ENCODE measurements around the gene RALGAPA2.

The RALGAPA2 gene

DNA sequence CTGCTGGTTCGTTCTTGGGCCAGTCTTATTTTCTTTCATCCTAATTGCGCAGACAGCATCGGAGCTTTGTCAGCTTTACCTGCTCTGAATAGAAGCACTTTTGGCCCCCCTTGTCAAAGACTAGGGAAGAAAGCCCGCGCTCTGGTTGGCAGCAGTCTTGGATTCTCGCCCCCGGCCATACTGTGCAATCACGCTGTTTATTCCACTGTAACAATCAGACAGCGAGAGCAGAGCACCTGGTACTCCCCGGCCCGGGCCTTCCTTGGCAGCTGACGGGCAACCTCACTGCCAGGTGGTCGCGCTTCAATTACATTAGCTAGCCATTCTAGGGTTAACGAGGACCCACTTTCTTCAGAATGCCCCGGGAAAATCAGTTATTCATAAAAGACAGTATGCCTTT lies 272.0 kb downstream of the RALGAPA2 start:
- no peaks in the 10 kb centered on the region for H3K27me3 ChIP-seq (ENCODE audit: low read length)
- no peaks in the 10 kb centered on the region for H3K9me3 ChIP-seq (ENCODE audit: insufficient read depth, low read length)
- H3F3A ChIP-seq (ENCODE audit: insufficient read depth) = no peaks in the 10 kb centered on the region
- H3K4me3 ChIP-seq (ENCODE audit: insufficient read depth, low read length, poor library complexity, severe bottlenecking) = no peak overlapping the region
- TF ChIP-seq, protein P1, sequence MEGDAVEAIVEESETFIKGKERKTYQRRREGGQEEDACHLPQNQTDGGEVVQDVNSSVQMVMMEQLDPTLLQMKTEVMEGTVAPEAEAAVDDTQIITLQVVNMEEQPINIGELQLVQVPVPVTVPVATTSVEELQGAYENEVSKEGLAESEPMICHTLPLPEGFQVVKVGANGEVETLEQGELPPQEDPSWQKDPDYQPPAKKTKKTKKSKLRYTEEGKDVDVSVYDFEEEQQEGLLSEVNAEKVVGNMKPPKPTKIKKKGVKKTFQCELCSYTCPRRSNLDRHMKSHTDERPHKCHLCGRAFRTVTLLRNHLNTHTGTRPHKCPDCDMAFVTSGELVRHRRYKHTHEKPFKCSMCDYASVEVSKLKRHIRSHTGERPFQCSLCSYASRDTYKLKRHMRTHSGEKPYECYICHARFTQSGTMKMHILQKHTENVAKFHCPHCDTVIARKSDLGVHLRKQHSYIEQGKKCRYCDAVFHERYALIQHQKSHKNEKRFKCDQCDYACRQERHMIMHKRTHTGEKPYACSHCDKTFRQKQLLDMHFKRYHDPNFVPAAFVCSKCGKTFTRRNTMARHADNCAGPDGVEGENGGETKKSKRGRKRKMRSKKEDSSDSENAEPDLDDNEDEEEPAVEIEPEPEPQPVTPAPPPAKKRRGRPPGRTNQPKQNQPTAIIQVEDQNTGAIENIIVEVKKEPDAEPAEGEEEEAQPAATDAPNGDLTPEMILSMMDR (IDR thresholded peaks at IDR 0.05; ENCODE audit: insufficient read depth, low read length, poor library complexity, severe bottlenecking) = no peak
- TF ChIP-seq EZH2phosphoT487 (conservative IDR thresholded peaks at IDR 0.05; ENCODE audit: low read length) = no peak
- no peak overlapping the region for H3K9ac ChIP-seq (ENCODE audit: low read length)
- no peak overlapping the region for H3K27ac ChIP-seq (ENCODE audit: low read depth, low read length)
- no peaks in the 10 kb centered on the region for H3K79me2 ChIP-seq (ENCODE audit: insufficient read depth, low read length)
- H2AFZ ChIP-seq (ENCODE audit: low read depth, low read length, severe bottlenecking) = no peak overlapping the region
- H3K36me3 ChIP-seq (ENCODE audit: low read length) = no peaks in the 10 kb centered on the region
- H3K4me2 ChIP-seq (ENCODE audit: low read depth, low read length, poor library complexity, severe bottlenecking) = no peak overlapping the region
- H4K20me1 ChIP-seq (ENCODE audit: low read depth, low read length) = no peaks in the 10 kb centered on the region
- no peaks in the 10 kb centered on the region for H3K9me2 ChIP-seq (replicated peaks; ENCODE audit: insufficient read depth, low read length)

DNA sequence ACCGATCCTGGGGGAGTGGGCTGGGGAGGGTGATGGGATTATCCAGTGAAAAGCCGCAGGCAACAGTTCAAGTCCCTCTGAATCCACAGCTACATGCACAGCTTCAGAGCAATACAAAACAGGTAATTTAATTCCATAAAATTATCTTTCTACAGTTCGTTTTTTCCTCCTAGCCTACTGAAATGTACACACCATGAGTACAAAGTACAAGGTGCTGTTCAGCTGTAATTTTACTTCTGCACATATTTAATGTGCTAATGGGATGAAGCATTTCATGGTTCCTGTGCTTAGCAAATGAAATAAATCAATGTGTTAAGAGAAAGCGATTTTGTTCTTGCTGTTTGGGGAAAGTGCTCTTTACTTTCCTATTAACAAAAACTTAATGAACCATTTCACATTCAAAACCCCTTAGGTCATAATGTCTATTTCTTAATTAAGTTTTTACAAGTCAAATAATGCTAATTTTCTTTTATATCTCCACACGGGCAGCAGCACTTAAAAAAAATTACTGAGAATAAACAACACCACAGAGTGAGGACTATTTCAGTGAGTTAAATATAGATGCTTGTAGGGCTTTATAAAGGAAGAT lies 272.7 kb downstream of the RALGAPA2 start:
- Histone ChIP-seq H3K9me3 (ENCODE audit: insufficient read depth, low read length) (no peaks in the 10 kb centered on the region), H3K4me2 (ENCODE audit: low read depth, low read length, poor library complexity, severe bottlenecking) (no peak overlapping the region), H3K27ac (ENCODE audit: low read depth, low read length) (no peak overlapping the region), H2AFZ (ENCODE audit: low read depth, low read length, severe bottlenecking) (no peak overlapping the region), H3K36me3 (ENCODE audit: low read length) (no peaks in the 10 kb centered on the region), H4K20me1 (ENCODE audit: low read depth, low read length) (no peaks in the 10 kb centered on the region), H3K4me3 (ENCODE audit: insufficient read depth, low read length, poor library complexity, severe bottlenecking) (no peak overlapping the region), H3K9ac (ENCODE audit: low read length) (no peak overlapping the region), H3K79me2 (ENCODE audit: insufficient read depth, low read length) (no peaks in the 10 kb centered on the region), H3K9me2 (replicated peaks; ENCODE audit: insufficient read depth, low read length) (no peaks in the 10 kb centered on the region), H3K27me3 (ENCODE audit: low read length) (no peaks in the 10 kb centered on the region), H3F3A (ENCODE audit: insufficient read depth) (no peaks in the 10 kb centered on the region)
- TF ChIP-seq, protein P1 (IDR thresholded peaks at IDR 0.05; ENCODE audit: insufficient read depth, low read length, poor library complexity, severe bottlenecking) = no peak
- no peak for TF ChIP-seq EZH2phosphoT487 (conservative IDR thresholded peaks at IDR 0.05; ENCODE audit: low read length)

DNA sequence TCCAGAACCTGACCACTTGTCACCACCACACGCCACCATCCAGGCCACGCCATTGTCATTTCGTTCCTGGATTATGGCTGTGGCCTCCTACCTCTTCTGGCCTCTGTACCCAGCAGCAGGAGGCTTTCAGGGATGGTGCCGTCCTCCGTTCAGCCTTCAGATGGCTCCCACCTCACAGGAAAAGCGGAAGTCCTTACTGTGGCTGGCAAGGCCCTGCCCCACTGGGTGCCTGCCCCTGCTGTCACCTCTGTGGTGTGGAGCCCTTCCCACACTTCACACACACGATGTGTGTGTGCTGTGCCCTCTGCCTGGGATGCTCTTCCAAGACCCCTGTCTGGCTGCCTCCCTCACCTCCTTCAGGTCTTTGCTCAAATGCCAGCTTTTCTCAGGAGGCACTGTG lies 275.1 kb downstream of the RALGAPA2 start:
- Histone ChIP-seq H3K9ac (ENCODE audit: low read length) (no peak overlapping the region), H3K4me2 (ENCODE audit: low read depth, low read length, poor library complexity, severe bottlenecking) (no peak overlapping the region), H3K9me2 (replicated peaks; ENCODE audit: insufficient read depth, low read length) (no peaks in the 10 kb centered on the region), H3K79me2 (ENCODE audit: insufficient read depth, low read length) (no peaks in the 10 kb centered on the region), H4K20me1 (ENCODE audit: low read depth, low read length) (no peaks in the 10 kb centered on the region), H3F3A (ENCODE audit: insufficient read depth) (no peaks in the 10 kb centered on the region), H3K9me3 (ENCODE audit: insufficient read depth, low read length) (no peaks in the 10 kb centered on the region), H3K27ac (ENCODE audit: low read depth, low read length) (no peak overlapping the region), H2AFZ (ENCODE audit: low read depth, low read length, severe bottlenecking) (no peak overlapping the region), H3K36me3 (ENCODE audit: low read length) (no peaks in the 10 kb centered on the region), H3K4me3 (ENCODE audit: insufficient read depth, low read length, poor library complexity, severe bottlenecking) (no peak overlapping the region), H3K27me3 (ENCODE audit: low read length) (no peaks in the 10 kb centered on the region)
- TF ChIP-seq, protein P1 (IDR thresholded peaks at IDR 0.05; ENCODE audit: insufficient read depth, low read length, poor library complexity, severe bottlenecking) = no peak
